ENCODE results near the gene PKN1. TPM values are rescaled to one million over a fixed set of nuclear protein-coding genes. Genes with fewer than 3 reads are reported as not detected.

PKN1 gene
- total and polyA plus RNA-seq, 2 experiments from 2014 or later: 47.2 to 128 TPM

GRCh38 chr19:14496029-14496833 is 63.1 kb downstream of the PKN1 start, which contains the start of gene GIPC1:
Gene GIPC1 (minus strand): TSS chr19:14496127. CDS start chr19:14482976, 13,151 bp downstream.
- TF ChIP-seq EZH2phosphoT487 (IDR thresholded peaks at IDR 0.05; ENCODE audit: insufficient read depth, low read depth): no peak
- no peak for TF ChIP-seq EZH2 (IDR thresholded peaks at IDR 0.05; ENCODE audit: insufficient read depth, poor library complexity, severe bottlenecking)
- Histone ChIP-seq H3K4me2 (ENCODE audit: unreplicated experiment) (peak within 1 kb of the TSS; percentile 77), H3K9ac (peak within 1 kb of the TSS; percentile 81), H3F3A (ENCODE audit: insufficient read depth) (peaks cover 9% of the 10 kb centered on the region), H3K9me3 (ENCODE audit: low read depth) (no peaks in the 10 kb centered on the region), H3K79me2 (ENCODE audit: insufficient read depth) (peaks cover 44% of the 10 kb centered on the region), H2AFZ (peak within 1 kb of the TSS; percentile 68), H3K36me3 (ENCODE audit: low read depth) (no peaks in the 10 kb centered on the region), H4K20me1 (ENCODE audit: insufficient read depth) (no peaks in the 10 kb centered on the region), H3K27ac (peak within 1 kb of the TSS; percentile 19), H3K4me3 (peak within 1 kb of the TSS; percentile 84), H3K27me3 (replicated peaks; ENCODE audit: insufficient read depth) (no peaks in the 10 kb centered on the region), H3K9me2 (ENCODE audit: insufficient read depth) (no peaks in the 10 kb centered on the region), H3K4me1 (ENCODE audit: insufficient read depth) (peaks cover 18% of the 10 kb centered on the region)
- in situ Hi-C loops (cut with MboI): no loop called here
- WGBS, 2 experiments (ENCODE audit: low coverage in 1 of 2, low lambda C conversion rate in 2 of 2, missing lambda C conversion rate in 2 of 2): 3 to 7% methylated on average over 33 to 63 of the region's 71 CpGs
- peak; percentile 99 for DNase-seq

GRCh38 chr19:14496834-14497227 is 63.7 kb downstream of the PKN1 start:
- Histone ChIP-seq H3K4me2 (ENCODE audit: unreplicated experiment) (peak overlapping the region; percentile 66), H3K4me3 (no peak overlapping the region), H3K4me1 (ENCODE audit: insufficient read depth) (peaks cover 18% of the 10 kb centered on the region), H3K27me3 (replicated peaks; ENCODE audit: insufficient read depth) (no peaks in the 10 kb centered on the region), H3K79me2 (ENCODE audit: insufficient read depth) (peaks cover 39% of the 10 kb centered on the region), H2AFZ (peak overlapping the region; percentile 68), H4K20me1 (ENCODE audit: insufficient read depth) (no peaks in the 10 kb centered on the region), H3K36me3 (ENCODE audit: low read depth) (no peaks in the 10 kb centered on the region), H3K27ac (0 out of 2 replicates have a peak overlapping the region, but pooled peaks have one; percentile 5), H3K9me3 (ENCODE audit: low read depth) (no peaks in the 10 kb centered on the region), H3K9me2 (ENCODE audit: insufficient read depth) (no peaks in the 10 kb centered on the region), H3F3A (ENCODE audit: insufficient read depth) (peaks cover 9% of the 10 kb centered on the region), H3K9ac (no peak overlapping the region)
- whole genome bisulfite sequencing, 2 experiments (ENCODE audit: low coverage in 1 of 2, low lambda C conversion rate in 2 of 2, missing lambda C conversion rate in 2 of 2): 13 to 14% methylated on average over 7 of the region's 7 CpGs
- TF ChIP-seq EZH2 (IDR thresholded peaks at IDR 0.05; ENCODE audit: insufficient read depth, poor library complexity, severe bottlenecking) (no peak), EZH2phosphoT487 (IDR thresholded peaks at IDR 0.05; ENCODE audit: insufficient read depth, low read depth) (no peak)
- in situ Hi-C loops (cut with MboI): no loop called here
- peak; percentile 49 for DNase-seq

- Histone ChIP-seq H3F3A (ENCODE audit: insufficient read depth) (peaks cover 9% of the 10 kb centered on the region), H3K9me2 (ENCODE audit: insufficient read depth) (no peaks in the 10 kb centered on the region), H3K79me2 (ENCODE audit: insufficient read depth) (peaks cover 34% of the 10 kb centered on the region), H3K27me3 (replicated peaks; ENCODE audit: insufficient read depth) (no peaks in the 10 kb centered on the region), H3K4me1 (ENCODE audit: insufficient read depth) (peaks cover 21% of the 10 kb centered on the region), H3K4me3 (no peak overlapping the region), H2AFZ (peak overlapping the region; percentile 68), H3K9ac (no peak overlapping the region), H4K20me1 (ENCODE audit: insufficient read depth) (no peaks in the 10 kb centered on the region), H3K4me2 (ENCODE audit: unreplicated experiment) (no peak overlapping the region), H3K36me3 (ENCODE audit: low read depth) (no peaks in the 10 kb centered on the region), H3K9me3 (ENCODE audit: low read depth) (no peaks in the 10 kb centered on the region), H3K27ac (0 out of 2 replicates have a peak overlapping the region, but pooled peaks have one; percentile 5)
- DNase-seq: peak; percentile 53
- WGBS, 2 experiments (ENCODE audit: low coverage in 1 of 2, low lambda C conversion rate in 2 of 2, missing lambda C conversion rate in 2 of 2): 21 to 22% methylated on average over 6 of the region's 6 CpGs
- TF ChIP-seq EZH2 (IDR thresholded peaks at IDR 0.05; ENCODE audit: insufficient read depth, poor library complexity, severe bottlenecking) (no peak), EZH2phosphoT487 (IDR thresholded peaks at IDR 0.05; ENCODE audit: insufficient read depth, low read depth) (no peak)
- in situ Hi-C loops (cut with MboI): no loop called here
These were observed 64.3 kb downstream of the PKN1 start for GRCh38 chr19:14497228-14497921.

- WGBS, 2 experiments (ENCODE audit: low coverage in 1 of 2, low lambda C conversion rate in 2 of 2, missing lambda C conversion rate in 2 of 2): 74 to 76% methylated on average over 11 of the region's 11 CpGs
- in situ Hi-C loops (cut with MboI): no loop called here
These were observed 69.4 kb downstream of the PKN1 start for GRCh38 chr19:14502334-14503092.

More at GRCh38 chr19:14502334-14503092, 69.4 kb downstream of the PKN1 start:
- H3K4me2 ChIP-seq (ENCODE audit: unreplicated experiment): no peak overlapping the region
- no peaks in the 10 kb centered on the region for H3K9me3 ChIP-seq (ENCODE audit: low read depth)
- no peaks in the 10 kb centered on the region for H3K79me2 ChIP-seq (ENCODE audit: insufficient read depth)
- H4K20me1 ChIP-seq (ENCODE audit: insufficient read depth): no peaks in the 10 kb centered on the region
- H3K9ac ChIP-seq: no peak overlapping the region
- no peak overlapping the region for H3K4me3 ChIP-seq
- H3K27ac ChIP-seq: no peak overlapping the region
- no peaks in the 10 kb centered on the region for H3K9me2 ChIP-seq (ENCODE audit: insufficient read depth)
- no peaks in the 10 kb centered on the region for H3K27me3 ChIP-seq (replicated peaks; ENCODE audit: insufficient read depth)
- no peaks in the 10 kb centered on the region for H3K36me3 ChIP-seq (ENCODE audit: low read depth)
- H2AFZ ChIP-seq: no peak overlapping the region
- H3K4me1 ChIP-seq (ENCODE audit: insufficient read depth): peaks cover 35% of the 10 kb centered on the region
- H3F3A ChIP-seq (ENCODE audit: insufficient read depth): peaks cover 18% of the 10 kb centered on the region; the same call in 1 of the 2 replicates
- DNase-seq: peak; percentile 46
- TF ChIP-seq EZH2 (IDR thresholded peaks at IDR 0.05; ENCODE audit: insufficient read depth, poor library complexity, severe bottlenecking) (no peak), EZH2phosphoT487 (IDR thresholded peaks at IDR 0.05; ENCODE audit: insufficient read depth, low read depth) (no peak)

Measured in GM23248 (cell line).